Large intestine (tissue), 3 donors: ENCODE measurements around the gene LY6G6C. TPM values are rescaled to one million over a fixed set of nuclear protein-coding genes. Genes with fewer than 3 reads are reported as not detected.

Experiments
- DNase-seq, 2 donors: peaks; one replicate each; pipeline versions ENCODE4 v3.0.0 to v3.0.0-alpha.2; 2013
- H3K27ac ChIP-seq: one replicate; pipeline ENCODE4 v1.5.1; 2013; ENCODE audit warnings: low read length
- H3K27me3 ChIP-seq: 2 replicates; pipeline ENCODE4 v1.6.1; 2013; ENCODE audit warnings: low read length; ENCODE audit not compliant: control insufficient read depth, insufficient read depth
- H3K36me3 ChIP-seq: 2 replicates; pipeline ENCODE4 v1.6.1; 2013; ENCODE audit warnings: low read length; ENCODE audit not compliant: control insufficient read depth, insufficient read depth
- H3K4me1 ChIP-seq: one replicate; pipeline ENCODE4 v1.6.1; 2013; ENCODE audit warnings: low read length; ENCODE audit not compliant: control insufficient read depth, insufficient read depth
- H3K4me3 ChIP-seq: one replicate; pipeline ENCODE4 v1.5.1; 2013; ENCODE audit warnings: low read length
- H3K9me3 ChIP-seq: one replicate; pipeline ENCODE4 v1.6.1; 2013; ENCODE audit warnings: mild to moderate bottlenecking, low read depth, low read length, moderate library complexity; ENCODE audit not compliant: control insufficient read depth
- WGBS: methylation state at CpG from one replicate; pipeline ENCODE4 v1.1.5; 2013; ENCODE audit warnings: low lambda C conversion rate; ENCODE audit not compliant: insufficient coverage; 5-methylcytosine and 5-hydroxymethylcytosine counted together
- polyA plus RNA-seq: library from polyadenylated mRNA; unstranded; fragments of 120-200 nt; gene quantifications from one replicate; pipeline ENCODE4 v1.2.1, GENCODE V29; 2013

Gene LY6G6C
- polyA plus RNA-seq, 1 donor, result 0.25 TPM

- Histone ChIP-seq H3K27me3 (no peaks in the 10 kb centered on the region), H3K36me3 (peaks cover 41% of the 10 kb centered on the region), H3K4me1 (peaks cover 33% of the 10 kb centered on the region), H3K9me3 (no peaks in the 10 kb centered on the region), H3K27ac (peak overlapping the region; percentile 96), H3K4me3 (peak overlapping the region; percentile 87)
- no CpG with 5 or more reads among the region's 2 CpGs for WGBS
- DNase-seq, result no peak
Measured at GRCh38 chr6:31734247-31734820, 12.8 kb upstream of the LY6G6C start.

- DNase-seq, result no peak
- peaks cover 30% of the 10 kb centered on the region for H3K4me1 ChIP-seq
- H3K9me3 ChIP-seq, result no peaks in the 10 kb centered on the region
- WGBS, result no CpG with 5 or more reads among the region's 4 CpGs
- peak overlapping the region; percentile 96 for H3K27ac ChIP-seq
- no peaks in the 10 kb centered on the region for H3K27me3 ChIP-seq
- peak overlapping the region; percentile 87 for H3K4me3 ChIP-seq
- peaks cover 41% of the 10 kb centered on the region for H3K36me3 ChIP-seq
Measured at GRCh38 chr6:31733734-31734133, 12.2 kb upstream of the LY6G6C start.

DNA sequence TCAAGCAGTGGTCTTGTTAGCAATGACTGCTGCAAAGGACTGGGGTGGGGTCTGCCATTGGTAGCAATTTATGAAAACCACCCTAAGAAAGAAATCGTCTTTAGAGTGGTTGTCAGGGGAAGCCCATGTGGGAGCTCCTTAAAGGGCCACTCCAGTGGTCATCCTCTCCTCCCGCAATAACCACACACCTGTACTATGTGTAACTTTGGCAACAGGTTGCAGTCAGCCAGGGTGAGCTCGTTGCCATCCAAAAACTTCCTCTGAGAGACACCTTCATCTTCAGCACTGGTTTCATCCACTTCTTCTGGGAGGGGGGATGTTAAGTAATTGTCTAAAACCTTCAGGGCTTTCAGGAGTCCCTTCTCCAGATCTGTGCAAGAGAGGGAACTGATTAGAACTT, 10.5 kb upstream of the LY6G6C start:
- WGBS, result no CpG with 5 or more reads among the region's 3 CpGs
- H3K27me3 ChIP-seq, result no peaks in the 10 kb centered on the region
- H3K4me3 ChIP-seq, result no peak overlapping the region
- H3K9me3 ChIP-seq, result no peaks in the 10 kb centered on the region
- peaks cover 34% of the 10 kb centered on the region for H3K4me1 ChIP-seq
- H3K36me3 ChIP-seq, result peaks cover 52% of the 10 kb centered on the region
- DNase-seq, result no peak
- H3K27ac ChIP-seq, result no peak overlapping the region

- Histone ChIP-seq H3K27ac (peak overlapping the region; percentile 99), H3K27me3 (no peaks in the 10 kb centered on the region), H3K4me1 (peaks cover 30% of the 10 kb centered on the region), H3K4me3 (peak overlapping the region; percentile 96), H3K9me3 (no peaks in the 10 kb centered on the region), H3K36me3 (peaks cover 65% of the 10 kb centered on the region)
- WGBS, result no CpG with 5 or more reads among the region's 11 CpGs
- DNase-seq, result no peak
Measured at GRCh38 chr6:31730631-31731086, 9.1 kb upstream of the LY6G6C start.

GRCh38 chr6:31729979-31730630, 8.6 kb upstream of the LY6G6C start:
- peak; percentile 88 for DNase-seq
- Histone ChIP-seq H3K4me1 (peaks cover 30% of the 10 kb centered on the region), H3K27ac (peak overlapping the region; percentile 99), H3K9me3 (no peaks in the 10 kb centered on the region), H3K36me3 (peaks cover 68% of the 10 kb centered on the region), H3K27me3 (no peaks in the 10 kb centered on the region), H3K4me3 (peak overlapping the region; percentile 96)
- no CpG with 5 or more reads among the region's 46 CpGs for WGBS

- peaks cover 30% of the 10 kb centered on the region for H3K4me1 ChIP-seq
- H3K4me3 ChIP-seq, result peak overlapping the region; percentile 96
- DNase-seq, result peak; percentile 87 to 94
- no CpG with 5 or more reads among the region's 29 CpGs for WGBS
- H3K36me3 ChIP-seq, result peaks cover 68% of the 10 kb centered on the region
- peak overlapping the region; percentile 99 for H3K27ac ChIP-seq
- no peaks in the 10 kb centered on the region for H3K27me3 ChIP-seq
- no peaks in the 10 kb centered on the region for H3K9me3 ChIP-seq
Measured at GRCh38 chr6:31729515-31729978, 8.0 kb upstream of the LY6G6C start.

DNA sequence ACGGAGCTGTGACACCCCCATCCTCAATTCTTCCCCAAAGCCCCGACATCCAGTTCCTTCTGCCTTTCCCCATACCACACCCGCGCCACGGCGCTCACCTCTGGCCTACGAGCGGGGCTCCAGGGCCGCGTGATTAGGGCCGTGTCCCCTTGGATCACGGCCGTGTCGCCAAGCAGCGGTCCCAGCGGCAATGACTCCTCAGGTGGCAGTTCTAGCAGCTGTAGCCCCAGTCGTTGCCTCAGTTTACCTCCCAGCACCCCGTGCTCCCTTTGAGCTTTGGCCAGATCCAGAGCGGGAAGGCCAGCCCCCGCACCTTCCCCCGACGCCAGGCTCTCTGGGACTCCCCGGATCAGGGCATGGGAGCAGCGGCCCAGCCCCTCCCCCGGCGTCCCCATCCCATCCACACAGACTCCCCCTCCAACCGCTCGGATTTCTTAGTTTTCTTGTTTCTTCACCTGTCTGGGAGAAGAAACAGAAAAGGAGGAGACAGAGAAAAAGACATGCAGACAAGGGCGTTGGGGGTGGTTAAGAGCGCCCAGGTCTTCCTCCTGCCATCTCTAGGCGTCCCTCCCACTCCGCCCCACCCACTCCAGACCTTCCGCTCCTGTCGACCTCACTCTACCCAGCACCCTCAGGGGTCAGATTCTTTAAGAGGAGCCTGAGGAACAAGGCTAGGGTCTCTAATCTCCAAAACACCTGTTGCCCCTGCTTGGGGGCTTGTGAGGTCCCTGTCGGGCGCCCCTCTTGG, 7.4 kb upstream of the LY6G6C start, which contains the start of gene DDAH2:
TSS of gene DDAH2 (minus strand) at position 533 of the 748 bp plus-strand sequence. CDS start at position 395, 138 bp downstream.
- peak within 1 kb of the TSS; percentile 99 for H3K27ac ChIP-seq
- WGBS, result no CpG with 5 or more reads among the region's 36 CpGs
- no peaks in the 10 kb centered on the region for H3K9me3 ChIP-seq
- peaks cover 24% of the 10 kb centered on the region for H3K4me1 ChIP-seq
- peak within 1 kb of the TSS; percentile 96 for H3K4me3 ChIP-seq
- H3K27me3 ChIP-seq, result no peaks in the 10 kb centered on the region
- peaks cover 62% of the 10 kb centered on the region for H3K36me3 ChIP-seq
- DNase-seq, result peak in 1 of 2 donors; percentile 35

- no peak overlapping the region for H3K27ac ChIP-seq
- peaks cover 20% of the 10 kb centered on the region for H3K4me1 ChIP-seq
- no peaks in the 10 kb centered on the region for H3K27me3 ChIP-seq
- H3K36me3 ChIP-seq, result peaks cover 52% of the 10 kb centered on the region
- H3K4me3 ChIP-seq, result peak overlapping the region; percentile 96
- no peak for DNase-seq
- H3K9me3 ChIP-seq, result peaks cover 2% of the 10 kb centered on the region
- no CpG with 5 or more reads among the region's 41 CpGs for WGBS
Measured at GRCh38 chr6:31727717-31728671, 6.4 kb upstream of the LY6G6C start.

- DNase-seq, result no peak
- H3K4me1 ChIP-seq, result peaks cover 20% of the 10 kb centered on the region
- H3K27me3 ChIP-seq, result no peaks in the 10 kb centered on the region
Measured at GRCh38 chr6:31727034-31727716, 5.6 kb upstream of the LY6G6C start.

More at GRCh38 chr6:31727034-31727716, 5.6 kb upstream of the LY6G6C start:
- WGBS, result no CpG with 5 or more reads among the region's 7 CpGs
- peaks cover 46% of the 10 kb centered on the region for H3K36me3 ChIP-seq
- H3K9me3 ChIP-seq, result peaks cover 2% of the 10 kb centered on the region
- H3K27ac ChIP-seq, result no peak overlapping the region
- H3K4me3 ChIP-seq, result no peak overlapping the region
